GM23338 (cell line): ENCODE results near the gene CCDC146. TPM values are rescaled to one million over a fixed set of nuclear protein-coding genes. Genes with fewer than 3 reads are reported as not detected.

Source experiments
- polyA plus RNA-seq: library from polyadenylated mRNA; unstranded; fragments of >200 nt; fragmentation: Nextera tagmentation; extraction: Ambion mirVana; gene quantifications from 2 replicates; pipeline ENCODE4 v1.2.1, GENCODE V29; 2016
- total RNA-seq: library from RNA; depleted of rRNA; stranded (reverse); fragments of >200 nt; shearing (Covaris generic); gene quantifications from 2 replicates; pipeline ENCODE4 v1.2.3, GENCODE V29; 2014; rRNA removed

CCDC146 gene
- total and polyA plus RNA-seq, 2 experiments from 2014 or later: 0.35 to 0.74 TPM

Other genes with a start within 250 kb of the CCDC146 start
- gene SPDYE17, start 90.3 kb upstream of the CCDC146 start, total RNA-seq: not detected in 2 replicates
- gene SPDYE17, start 90.3 kb upstream of the CCDC146 start, polyA plus RNA-seq: not detected in 2 replicates
- gene SPDYE18, start 60.1 kb upstream of the CCDC146 start, total RNA-seq: not detected in 2 replicates
- 0.70 and 1.0 TPM in 2 replicates for gene SPDYE18, start 60.1 kb upstream of the CCDC146 start, polyA plus RNA-seq
- not detected in 2 replicates for gene FGL2, start 77.2 kb downstream of the CCDC146 start, total RNA-seq
- not detected in 2 replicates for gene FGL2, start 77.2 kb downstream of the CCDC146 start, polyA plus RNA-seq